PC-9 (cell line): ENCODE data around the gene MEAK7.

Source experiments
- EZH2 ChIP-seq: fragments of 200-600 bp; sonication (generic); IDR thresholded peaks from 2 replicates; pipeline ENCODE4 v1.8.0; 2017; ENCODE audit warnings: antibody characterized with exemption, low read depth
- TF ChIP-seq, protein P1 (sequence below): fragments of 200-600 bp; sonication (generic); conservative IDR thresholded peaks from 2 replicates; pipeline ENCODE4 v1.6.1; 2017; ENCODE audit warnings: mixed run types, antibody characterized with exemption, mild to moderate bottlenecking, moderate library complexity

DNA sequence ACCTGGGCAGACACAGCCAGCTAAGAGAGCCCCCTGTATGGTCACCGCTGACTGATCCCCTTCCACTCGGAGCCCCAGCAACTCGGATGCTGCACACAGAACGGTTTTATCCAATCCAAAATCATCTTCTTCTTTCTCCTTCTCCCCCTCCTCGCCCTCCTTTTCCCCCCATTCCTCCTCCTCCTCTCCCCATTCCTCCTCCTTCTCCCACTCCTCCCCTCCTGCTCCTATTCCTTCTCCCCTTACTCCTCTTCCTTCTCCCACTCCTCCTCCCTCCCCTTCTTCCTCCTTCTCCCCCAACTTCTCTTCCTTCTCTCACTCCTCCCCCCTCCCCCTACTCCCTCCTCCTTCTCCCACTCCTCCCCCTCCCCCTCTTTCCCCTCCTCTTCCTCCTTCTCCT, 30.4 kb upstream of the MEAK7 start:
- TF ChIP-seq, protein P1, sequence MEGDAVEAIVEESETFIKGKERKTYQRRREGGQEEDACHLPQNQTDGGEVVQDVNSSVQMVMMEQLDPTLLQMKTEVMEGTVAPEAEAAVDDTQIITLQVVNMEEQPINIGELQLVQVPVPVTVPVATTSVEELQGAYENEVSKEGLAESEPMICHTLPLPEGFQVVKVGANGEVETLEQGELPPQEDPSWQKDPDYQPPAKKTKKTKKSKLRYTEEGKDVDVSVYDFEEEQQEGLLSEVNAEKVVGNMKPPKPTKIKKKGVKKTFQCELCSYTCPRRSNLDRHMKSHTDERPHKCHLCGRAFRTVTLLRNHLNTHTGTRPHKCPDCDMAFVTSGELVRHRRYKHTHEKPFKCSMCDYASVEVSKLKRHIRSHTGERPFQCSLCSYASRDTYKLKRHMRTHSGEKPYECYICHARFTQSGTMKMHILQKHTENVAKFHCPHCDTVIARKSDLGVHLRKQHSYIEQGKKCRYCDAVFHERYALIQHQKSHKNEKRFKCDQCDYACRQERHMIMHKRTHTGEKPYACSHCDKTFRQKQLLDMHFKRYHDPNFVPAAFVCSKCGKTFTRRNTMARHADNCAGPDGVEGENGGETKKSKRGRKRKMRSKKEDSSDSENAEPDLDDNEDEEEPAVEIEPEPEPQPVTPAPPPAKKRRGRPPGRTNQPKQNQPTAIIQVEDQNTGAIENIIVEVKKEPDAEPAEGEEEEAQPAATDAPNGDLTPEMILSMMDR: no peak
- TF ChIP-seq EZH2: no peak
